Stimulated activated CD4-positive, alpha-beta T cell treated with anti-CD3 and anti-CD28 coated beads, Interleukin-2, amount 100 ng/mL, for 4 hours (primary cell): Measurements from ENCODE around the gene ATP5PD.
"Not testable (repeated sequence)": the region's sequence is repeated elsewhere in the genome, so short reads cannot be mapped to it uniquely, and the experiment has no call there.

Experiments used
- DNase-seq: peaks from one replicate; pipeline ENCODE4 v3.0.0-alpha.2; 2020; ENCODE audit warnings: low read depth

The ATP5PD gene

DNA sequence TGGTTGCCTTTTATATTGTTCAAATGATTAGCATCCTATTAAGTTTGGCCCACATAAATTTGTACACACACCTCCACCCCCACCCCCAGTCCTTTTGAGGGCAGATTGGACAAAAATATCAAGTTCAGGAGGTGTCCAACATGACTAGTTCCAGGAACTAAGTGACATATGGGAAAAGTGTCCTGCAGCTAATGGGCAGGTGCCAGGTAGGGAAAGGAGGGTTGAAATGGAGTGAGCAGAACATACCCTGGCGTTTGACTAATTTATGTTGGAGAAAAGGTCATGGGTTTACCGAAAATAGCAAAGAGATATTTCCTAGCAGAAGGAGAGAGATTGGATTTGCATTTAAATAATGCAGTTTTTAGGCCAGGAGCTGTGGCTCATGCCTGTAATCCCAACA is 5.2 kb upstream of the ATP5PD start:
- no peak for DNase-seq

DNA sequence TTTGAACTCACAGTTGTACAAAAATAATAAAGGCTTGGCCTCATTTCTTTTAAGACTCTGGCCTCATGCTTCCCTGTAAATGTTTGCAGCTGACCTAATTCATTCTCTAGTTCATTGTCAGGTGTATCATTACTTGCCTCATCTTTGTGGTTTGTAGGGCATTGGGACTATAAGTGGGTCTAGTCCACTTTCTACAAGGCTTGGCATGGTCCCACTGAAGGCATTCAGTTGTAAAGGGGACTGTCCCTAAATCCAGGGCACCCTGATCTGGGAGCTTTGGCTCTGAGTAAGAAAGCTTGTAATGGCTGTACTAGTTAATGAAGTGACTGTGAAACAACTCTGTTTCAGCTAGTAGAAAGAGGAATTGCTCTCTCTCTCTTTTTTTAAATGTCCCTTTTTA is 2.9 kb upstream of the ATP5PD start:
- DNase-seq, result no peak

DNA sequence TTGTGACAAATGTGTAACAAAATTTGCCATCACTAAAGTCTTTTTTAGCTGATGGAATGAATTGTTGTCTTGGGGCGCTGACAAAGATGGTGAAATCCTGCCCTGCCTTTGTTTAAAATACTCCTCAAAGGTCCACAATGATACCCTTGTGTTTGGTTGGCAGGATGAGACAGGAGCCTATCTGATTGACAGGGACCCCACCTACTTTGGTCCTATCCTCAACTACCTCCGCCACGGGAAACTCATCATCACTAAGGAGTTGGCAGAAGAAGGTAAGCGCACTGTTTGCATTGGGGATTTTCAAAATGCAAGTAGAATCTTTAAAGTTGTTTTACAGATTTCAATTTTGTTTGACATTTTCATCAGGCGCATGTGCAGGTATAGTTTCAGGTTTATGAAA is 2.3 kb upstream of the ATP5PD start:
- DNase-seq, result no peak

DNA sequence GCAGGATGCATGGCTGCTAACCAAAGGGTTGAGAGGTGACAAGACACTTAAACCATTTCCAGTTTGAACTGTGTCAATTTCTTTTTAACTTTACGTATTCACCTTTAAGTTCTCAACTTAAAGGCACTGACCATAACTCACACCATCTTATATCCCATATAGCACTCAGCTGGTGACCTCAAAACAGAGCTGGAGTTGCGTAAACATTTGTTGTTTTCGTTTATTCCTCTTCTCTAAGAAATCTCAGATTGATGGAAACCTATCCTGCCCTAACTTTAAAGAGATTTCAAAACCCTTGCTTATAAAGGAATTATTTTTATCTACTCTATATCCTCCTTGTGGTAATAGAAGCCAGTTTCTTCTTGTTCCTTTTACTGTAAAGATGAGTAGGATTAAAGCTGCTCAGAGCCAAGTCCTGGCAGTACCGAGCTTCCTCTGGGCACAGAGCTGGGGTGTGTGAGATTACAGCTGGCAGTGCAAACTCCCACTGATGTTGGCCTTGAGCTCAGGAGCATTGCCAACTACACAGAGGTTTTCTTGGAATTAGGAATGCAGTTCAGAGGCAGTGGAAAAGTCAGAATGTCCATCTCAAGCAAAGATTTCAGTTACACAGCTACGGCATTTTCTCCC is 1.6 kb upstream of the ATP5PD start:
- no peak for DNase-seq

DNA sequence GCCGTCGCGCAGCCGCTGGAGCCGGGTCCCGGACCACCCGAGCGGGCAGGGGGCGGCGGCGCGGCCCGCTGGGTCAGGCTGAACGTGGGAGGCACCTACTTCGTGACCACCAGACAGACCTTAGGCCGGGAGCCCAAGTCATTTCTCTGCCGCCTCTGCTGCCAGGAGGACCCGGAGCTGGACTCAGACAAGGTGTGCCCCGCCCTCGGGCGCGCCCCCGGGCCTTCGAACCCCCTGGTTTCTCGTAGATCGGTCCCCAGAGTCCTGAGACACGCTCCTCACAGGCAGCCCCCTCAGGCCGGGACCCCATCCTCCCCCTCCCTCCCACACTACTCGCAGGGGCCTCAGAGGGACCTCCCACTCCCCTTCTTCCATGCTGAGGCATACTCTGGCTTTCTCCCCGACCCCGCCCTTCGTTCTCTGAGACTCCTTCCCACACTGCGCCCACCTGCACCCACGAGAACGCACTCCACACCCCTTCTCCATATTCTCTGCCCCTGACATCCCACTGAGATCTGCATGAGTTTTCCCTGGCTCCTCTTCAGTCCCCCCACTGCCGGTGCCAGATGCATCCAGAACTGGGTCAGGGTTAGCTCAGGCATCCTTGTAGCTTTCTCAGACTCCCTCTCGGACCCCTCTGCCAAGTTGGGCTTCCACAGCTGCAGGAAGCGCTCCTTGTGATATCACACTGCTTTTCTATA is 779 bp upstream of the ATP5PD start:
- peak; percentile 21 for DNase-seq

DNA sequence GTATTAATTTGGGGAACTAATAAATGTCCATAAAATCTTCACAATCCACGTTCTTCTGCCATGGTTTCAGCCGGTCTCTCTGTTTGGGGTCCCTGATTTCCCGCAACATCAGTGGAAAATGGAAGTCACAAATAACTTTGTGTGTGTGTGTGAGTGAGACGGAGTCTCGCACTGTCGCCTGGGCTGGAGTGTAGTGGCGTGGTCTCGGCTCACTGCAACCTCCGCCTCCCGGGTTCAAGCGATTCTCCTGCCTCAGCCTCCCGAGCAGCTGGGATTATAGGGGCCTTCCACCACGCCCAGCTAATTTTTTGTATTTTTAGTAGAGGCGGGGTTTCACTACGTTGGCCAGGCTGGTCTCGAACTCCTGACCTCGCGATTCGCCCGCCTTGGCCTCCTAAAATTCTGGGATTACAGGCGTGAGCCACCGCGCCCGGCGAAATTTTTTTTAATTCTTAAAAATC is 793 bp downstream of the ATP5PD start:
- not testable (repeated sequence) for DNase-seq

DNA sequence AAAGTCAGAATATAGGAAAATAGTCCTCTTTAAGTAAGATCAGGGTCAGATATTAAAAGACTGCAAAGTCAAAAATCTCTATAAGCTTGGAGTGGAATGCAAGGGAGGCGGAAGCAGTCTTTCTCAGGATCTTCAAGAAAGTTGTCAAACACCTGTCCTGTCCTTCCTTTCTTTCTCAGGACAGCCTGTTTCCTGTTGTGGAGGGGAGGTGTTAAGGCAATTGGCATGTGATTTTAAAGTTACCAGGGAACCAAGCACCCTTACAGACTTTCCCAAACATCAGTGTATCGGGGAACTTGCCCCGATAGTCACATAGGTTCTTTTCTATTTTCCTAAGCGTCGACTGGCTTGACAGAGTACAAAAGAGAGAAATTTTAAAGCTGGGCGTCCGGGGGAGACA is 2.1 kb downstream of the ATP5PD start:
- DNase-seq, result no peak

DNA sequence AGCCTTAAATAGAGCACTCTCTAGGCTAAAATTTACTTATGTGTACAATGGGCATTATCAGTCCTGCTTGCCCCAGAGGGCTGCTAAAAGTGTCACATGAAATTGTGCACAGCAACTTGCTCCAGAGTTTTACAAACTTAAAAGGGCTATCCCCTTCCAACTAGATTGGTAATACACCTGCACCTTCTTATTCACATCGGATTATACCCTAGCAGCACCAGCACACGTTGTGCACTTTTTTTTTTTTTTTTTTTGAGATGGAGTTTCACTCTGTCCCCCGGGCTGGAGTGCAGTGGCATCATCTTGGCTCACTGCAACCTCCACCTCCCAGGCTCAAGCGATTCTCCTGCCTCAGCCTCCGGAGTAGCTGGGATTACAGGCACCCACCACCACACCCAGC is 3.0 kb downstream of the ATP5PD start:
- not testable (repeated sequence) for DNase-seq

DNA sequence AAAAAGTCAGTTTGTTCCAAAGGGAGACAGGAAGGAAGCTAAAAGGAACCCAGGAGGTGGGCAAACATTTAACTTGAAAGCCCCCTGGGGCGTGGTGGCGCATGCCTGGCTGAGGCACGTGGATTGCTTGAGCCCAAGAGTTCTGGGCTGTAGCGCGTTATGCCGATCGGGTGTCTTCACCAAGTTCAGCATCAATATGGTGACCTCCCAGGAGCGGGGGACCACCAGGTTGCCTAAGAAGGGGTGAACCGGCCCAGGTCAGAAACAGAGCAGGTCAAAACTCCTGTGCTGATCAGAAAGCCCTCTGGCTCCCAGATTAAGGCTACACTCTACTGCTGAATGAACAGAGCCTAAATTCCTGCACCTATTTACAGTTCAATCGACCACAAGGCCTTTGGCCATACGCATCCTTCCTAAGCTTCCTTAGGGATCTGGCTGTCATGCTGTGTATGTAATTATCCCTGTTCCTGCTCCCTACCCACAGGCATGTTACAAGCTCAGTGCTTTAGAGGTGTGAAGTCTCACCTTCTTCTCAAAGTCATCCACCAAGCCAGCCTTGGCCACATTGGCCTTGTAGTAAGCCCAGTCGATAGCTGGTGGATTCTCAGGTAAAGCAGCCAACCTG is 5.0 kb downstream of the ATP5PD start:
- no peak for DNase-seq

DNA sequence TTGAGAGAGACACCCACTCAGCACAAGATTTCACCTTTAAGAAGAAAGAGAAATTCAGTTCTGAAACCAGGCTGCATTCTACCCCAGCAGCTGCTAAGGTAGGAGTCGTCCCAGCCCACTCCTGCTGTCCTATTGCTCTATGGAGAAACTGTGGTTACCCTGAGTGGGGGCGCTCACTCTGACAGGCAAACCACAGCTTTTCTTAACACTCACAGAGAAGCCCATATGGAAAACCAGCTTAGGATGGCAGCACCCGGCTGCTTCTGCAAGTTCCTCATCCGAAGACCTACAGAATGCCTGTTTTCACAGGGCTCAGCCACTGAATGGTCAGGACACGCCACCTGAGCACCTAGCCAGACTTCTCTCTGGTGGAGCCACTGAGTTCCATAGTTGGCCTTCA is 7.5 kb downstream of the ATP5PD start:
- no peak for DNase-seq

DNA sequence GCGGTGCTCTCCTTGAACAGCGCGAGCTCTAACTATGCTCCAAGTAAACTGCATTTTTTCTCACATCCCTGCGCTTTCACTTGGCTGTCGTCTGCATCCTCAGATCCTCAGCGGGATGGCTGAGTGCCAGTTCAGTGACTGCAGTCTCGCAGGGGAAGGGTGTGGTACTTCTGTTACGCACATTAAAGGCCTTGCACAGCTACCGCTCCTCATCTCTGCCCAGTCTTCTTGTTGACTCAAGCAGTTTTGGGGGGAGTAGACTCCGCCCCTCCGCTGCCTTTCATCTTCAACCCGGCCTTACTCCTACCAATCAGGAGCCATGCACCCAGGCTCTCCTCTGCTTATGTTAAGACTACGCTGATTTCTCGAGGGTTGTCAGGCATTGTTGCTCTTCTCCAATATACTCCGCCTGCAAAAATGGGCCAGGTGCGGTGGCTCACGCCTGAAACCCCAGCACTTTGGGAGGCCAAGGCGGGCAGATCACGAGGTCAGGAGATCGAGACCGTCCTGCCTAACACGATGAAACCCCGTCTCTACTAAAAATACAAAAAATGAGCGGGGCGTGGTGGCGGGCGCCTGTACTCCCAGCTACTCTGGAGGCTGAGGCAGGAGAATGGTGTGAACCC is 10.0 kb downstream of the ATP5PD start:
- DNase-seq, result peak; percentile 74

DNA sequence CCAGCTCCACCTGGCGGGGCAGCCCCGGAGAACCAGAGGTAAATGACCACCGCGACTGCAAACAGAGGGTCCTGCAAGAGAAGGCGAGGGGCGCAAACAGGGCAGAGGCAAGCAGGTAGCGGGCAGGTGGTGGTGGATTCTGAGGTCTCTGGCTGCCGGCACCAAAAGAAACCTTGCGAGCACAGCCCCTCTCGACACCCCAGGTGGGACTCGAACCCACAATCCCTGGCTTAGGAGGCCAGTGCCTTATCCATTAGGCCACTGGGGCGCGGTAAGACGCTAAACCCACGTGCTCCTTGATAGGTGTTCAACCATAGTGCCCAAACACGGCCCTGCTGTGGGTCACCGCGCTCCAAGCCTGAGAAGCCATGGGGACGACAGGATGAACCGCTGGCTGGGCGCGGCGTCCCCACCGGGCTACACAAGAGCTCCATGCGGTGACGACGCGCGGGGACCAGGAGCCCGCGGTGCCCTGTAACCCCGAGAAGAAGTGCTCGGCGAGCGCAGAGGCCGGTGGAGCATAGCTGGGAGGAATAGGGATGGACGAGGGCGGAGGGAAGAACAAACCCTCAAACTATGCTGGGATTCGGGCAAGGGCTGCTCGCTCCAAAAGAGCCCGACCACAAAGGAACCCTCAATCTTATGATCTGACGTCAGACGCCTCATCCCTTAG is 12.4 kb downstream of the ATP5PD start:
- DNase-seq, result peak; percentile 74

DNA sequence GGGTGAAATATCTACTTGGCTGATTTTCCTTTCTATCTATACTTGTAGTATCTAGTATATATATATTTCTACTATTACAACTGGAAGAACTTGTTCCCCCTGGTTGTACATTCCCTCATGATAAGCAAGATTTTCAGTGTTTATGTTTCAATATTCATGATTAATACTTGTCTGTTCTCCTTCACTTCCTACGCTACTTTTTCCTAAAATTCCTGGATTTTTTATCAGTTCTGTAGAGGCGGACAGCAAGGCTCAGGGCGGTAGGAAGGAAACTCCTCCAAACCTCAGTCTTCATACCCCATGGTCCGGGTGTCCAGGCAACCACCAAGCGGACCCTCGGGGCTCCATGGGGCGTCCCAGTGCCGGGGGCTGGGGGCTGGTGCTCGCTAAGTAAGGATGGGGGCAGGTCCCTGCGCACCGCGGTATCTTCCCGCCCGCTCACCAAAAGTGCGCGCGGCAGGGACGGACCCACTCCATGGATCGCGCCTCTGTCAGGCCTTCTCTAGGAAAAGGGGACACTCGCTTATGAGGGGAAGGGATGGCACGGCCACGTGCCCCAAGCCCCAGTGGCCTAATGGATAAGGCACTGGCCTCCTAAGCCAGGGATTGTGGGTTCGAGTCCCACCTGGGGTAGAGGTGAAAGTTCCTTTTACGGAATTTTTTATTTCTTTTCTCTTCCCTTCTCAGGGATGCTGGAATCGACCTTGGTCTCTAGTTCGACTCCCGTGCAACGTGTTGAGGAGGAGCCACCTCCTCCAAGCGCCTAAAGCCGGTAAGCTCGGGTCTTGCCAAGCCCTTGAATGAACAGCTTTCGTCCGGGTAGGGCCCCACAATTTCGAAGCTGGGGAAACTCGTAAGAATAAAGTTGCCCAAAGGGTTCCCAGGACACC is 13.2 kb downstream of the ATP5PD start:
- DNase-seq, result peak; percentile 77

DNA sequence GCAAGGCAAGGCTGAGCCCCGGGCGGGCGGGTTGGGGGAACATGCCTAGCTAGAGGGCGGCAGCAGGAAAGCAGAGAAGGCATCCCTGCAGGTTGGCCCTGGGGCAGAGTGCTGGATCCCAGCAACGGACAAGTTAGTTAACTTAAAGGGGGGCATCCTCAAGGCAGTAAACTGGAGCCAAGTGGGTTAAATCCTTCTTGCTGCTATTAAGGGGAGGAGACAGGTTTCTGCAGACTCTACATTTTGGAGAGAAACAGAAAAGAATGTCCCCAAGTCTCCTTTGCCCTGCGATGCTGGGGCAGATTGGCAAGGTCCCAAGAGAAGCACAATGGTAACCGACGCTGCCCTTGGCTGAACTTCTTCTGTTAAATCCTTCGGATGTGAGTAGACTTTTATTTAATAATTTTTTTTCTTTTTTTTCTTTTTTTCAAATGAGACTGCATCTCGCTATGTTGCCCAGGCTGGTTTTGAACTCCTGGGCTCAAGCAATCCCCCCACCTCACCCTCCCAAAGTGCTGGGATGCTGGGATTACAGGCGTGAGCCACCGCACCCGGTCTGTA is 14.0 kb downstream of the ATP5PD start:
- DNase-seq, result no peak

DNA sequence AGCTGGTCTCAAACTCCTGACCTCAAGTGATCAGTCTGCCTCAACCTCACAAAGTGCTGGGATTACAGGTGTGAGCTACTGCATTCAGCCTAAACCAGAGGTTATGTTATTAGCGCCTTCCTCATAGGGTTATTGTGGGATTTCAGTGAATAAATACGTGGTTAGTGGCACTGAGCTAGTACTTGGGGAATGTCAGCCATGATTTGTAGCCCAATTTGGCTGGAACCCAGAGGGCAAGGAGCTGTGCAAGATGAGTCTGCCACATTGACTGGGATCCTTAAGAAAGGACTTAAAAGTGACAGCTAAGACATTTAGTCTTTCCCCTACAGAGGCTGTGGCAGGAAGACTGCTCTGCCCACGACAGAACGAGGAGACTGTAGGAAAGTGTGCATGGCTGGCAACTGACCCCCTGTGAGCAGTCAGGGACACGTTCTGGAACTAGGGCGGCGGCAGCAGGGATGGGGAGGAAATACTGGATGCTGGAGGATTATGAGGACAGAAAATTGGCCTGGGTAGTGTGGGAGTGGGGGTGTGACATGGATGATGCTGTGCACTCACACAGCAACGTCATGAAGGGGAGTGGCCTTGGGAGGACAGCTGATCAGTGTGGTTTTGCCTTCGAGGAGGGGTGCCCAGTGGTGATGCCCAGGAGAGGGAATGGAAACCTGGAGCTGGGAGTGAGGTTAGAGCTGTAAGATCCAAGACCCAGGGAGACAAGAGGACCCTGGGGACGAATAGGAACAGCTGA is 14.6 kb downstream of the ATP5PD start:
- peak; percentile 49 for DNase-seq

DNA sequence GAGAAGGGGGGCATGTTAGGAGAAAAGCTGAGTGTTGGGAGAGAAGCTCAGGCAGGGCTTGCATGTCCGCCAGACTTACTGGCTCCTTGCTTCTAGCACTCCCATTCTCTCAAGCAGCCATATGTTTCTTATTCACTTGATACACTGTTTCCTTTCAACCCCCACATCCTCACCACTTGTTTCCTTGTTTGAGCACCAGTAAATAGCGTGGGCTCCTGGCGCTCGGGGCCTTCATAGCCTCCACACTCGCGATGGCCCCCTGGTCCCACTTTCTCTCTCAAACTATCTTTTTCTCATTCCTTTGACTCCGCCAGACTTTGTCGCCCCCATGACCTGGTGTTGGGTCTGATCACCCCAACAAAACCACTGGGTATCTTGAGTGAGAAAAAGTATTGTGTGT is 16.6 kb downstream of the ATP5PD start:
- no peak for DNase-seq

DNA sequence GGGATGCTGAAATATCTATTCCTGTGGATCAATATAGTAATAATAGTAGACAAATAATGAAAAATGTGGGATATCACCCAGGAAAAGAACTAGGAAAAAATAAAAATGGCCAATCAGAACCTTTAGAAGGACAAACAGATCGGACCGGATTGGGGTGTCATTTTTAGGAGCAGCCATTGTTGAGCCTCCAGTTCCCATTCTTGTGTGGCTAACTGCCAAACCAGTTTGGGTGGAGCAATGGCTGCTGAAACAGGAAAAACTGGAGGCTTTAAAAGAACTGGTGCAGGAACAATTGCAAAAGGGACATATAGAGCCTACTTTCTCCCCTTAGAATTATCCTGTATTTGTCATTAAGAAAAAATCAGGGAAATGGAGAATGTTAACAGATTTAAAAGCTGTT is 20.1 kb downstream of the ATP5PD start:
- DNase-seq, result not testable (repeated sequence)

DNA sequence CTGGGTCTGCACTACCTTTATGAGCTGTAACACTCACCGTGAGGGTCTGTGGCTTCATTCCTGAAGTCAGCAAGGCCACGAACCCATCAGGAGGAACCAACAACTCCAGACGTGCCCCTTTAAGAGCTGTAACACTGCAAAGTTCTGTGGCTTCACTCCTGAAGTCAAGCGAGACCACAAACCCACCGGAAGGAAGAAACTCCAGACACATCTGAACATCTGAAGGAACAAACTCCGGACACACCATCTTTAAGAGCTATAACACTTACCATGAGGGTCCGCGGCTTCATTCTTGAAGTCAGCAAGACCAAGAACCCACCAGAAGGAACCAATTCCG is 21.4 kb downstream of the ATP5PD start:
- not testable (repeated sequence) for DNase-seq

DNA sequence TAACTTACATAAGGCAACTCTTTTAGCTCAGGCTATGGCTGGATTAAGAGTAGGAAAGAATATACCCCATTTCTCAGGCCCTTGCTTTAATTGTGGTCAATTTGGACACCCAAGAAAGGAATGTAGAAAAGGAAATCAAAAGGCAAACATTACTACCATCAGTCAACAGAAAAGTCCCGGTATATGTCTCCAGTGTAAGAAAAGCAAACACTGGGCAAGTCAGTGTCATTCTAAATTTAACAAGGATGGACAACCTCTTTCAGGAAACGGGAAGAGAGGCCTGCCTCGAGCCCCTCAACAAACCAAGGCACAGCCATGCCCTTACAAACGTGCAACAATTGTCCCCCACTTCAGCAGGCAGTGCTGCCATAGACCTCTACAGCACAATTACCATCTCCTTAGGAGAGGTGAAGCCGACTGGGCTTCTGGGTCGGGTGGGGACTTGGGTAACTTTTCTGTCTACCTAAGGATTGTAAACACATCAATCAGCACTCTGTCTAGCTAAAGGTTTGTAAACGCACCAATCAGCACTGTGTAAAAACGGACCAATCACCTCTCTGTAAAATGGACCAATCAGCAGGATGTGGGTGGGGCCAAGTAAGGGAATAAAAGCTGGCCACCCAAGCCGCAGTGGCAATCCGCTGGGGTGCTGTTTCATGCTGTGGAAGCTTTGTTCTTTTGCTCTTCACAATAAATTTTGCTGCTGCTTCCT is 21.9 kb downstream of the ATP5PD start:
- no peak for DNase-seq
